Stimulated activated CD4-positive, alpha-beta T cell treated with anti-CD3 and anti-CD28 coated beads, Interleukin-15, amount 100 ng/mL, for 48 hours (primary cell): ENCODE measurements around the gene PNPLA7.
"Not testable (repeated sequence)": the region's sequence is repeated elsewhere in the genome, so short reads cannot be mapped to it uniquely, and the experiment has no call there.

Experiments
- DNase-seq, 2 donors: peaks; one replicate each; pipeline ENCODE4 v3.0.0-alpha.2; 2020; ENCODE audit warnings: low read depth in 2 of 2

PNPLA7 gene

DNA sequence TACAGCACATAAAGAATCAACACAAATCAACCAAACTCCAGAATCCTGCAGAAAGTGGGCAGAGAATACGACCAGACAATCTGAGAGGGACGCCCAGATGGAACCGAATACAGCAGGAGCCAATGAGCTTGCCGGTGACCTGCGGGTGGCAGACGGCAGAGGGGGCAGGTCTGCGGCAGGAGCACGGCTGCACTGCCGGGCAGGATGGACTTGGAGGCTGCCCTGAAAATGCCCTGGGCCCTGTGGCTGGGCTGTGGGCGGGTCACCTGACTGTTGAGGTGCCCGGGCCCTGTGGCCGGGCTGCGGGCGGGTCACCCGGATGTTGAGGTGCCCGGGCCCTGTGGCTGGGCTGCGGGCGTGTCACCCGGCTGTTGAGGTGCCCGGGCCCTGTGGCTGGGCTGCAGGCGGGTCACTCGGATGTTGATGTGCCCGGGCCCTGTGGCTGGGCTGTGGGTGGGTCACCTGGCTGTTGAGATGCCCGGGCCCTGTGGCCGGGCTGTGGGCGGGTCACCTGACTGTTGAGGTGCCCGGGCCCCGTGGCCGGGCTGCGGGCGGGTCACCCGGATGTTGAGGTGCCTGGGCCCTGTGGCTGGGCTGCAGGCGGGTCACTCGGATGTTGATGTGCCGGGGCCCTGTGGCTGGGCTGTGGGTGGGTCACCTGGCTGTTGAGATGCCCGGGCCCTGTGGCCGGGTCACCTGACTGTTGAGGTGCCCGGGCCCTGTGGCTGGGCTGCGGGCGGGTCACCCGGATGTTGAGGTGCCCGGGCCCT is 36.2 kb downstream of the PNPLA7 start:
- not testable (repeated sequence) for DNase-seq

DNA sequence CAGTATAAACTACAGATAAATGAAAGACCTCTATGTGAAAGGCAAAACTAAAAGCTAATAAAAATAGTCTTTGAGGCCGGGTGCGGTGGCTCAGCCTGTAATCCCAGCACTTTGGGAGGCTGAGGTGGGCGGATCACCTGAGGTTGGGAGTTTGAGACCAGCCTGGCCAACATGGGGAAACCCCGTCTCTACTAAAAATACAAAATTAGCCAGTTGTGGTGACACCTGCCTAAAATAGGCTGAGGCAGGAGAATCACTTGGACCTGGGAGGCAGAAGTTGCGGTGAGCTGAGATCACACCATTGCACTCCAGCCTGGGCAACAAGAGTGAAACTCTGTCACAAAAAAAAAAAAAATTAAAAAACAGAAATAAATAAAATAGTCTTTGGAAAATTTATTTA is 37.1 kb downstream of the PNPLA7 start:
- not testable (repeated sequence) for DNase-seq

DNA sequence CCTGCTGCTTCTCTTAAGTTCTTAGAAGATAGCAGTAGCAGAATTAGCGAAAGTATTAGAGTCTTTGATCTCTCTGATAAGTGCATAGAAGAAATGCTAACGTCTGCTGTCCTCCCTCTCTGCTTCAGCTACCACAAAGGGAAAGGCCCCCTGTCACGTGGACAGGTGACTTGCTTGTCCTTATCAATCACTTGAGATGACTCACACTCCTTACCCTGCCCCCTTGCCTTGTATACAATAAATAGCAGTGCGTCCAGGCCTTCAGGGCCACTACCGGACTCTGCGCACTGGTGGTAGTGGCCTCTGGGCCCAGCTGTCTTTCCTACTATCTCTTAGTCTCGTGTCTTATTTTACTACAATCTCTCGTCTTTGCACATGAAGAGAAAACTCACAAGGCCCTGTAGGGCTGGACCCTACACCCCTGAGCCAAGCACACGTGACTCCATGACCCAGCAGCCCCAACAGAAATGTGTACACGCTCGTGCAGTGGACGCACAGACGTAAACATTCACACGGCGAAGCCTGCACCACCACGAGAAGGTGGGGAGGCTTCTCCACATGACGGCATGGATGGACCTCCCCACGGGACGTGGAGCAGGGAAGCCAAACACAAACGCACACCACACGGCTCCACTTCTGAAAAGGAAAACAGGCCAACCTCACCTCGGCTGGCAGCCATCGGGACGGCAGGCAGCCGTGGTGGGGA is 38.3 kb downstream of the PNPLA7 start:
- no peak for DNase-seq

DNA sequence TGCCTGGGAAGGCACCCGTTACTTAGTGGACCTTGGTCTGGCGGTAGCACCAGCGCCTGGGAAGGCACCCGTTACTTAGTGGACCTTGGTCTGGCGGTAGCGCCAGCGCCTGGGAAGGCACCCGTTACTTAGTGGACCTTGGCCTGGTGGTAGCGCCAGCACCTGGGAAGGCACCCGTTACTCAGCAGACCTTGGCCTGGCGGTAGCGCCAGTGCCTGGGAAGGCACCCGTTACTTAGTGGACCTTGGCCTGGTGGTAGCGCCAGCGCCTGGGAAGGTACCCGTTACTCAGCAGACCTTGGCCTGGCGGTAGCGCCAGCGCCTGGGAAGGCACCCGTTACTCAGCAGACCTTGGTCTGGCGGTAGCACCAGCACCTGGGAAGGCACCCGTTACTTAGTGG is 39.1 kb downstream of the PNPLA7 start:
- not testable (repeated sequence) for DNase-seq

DNA sequence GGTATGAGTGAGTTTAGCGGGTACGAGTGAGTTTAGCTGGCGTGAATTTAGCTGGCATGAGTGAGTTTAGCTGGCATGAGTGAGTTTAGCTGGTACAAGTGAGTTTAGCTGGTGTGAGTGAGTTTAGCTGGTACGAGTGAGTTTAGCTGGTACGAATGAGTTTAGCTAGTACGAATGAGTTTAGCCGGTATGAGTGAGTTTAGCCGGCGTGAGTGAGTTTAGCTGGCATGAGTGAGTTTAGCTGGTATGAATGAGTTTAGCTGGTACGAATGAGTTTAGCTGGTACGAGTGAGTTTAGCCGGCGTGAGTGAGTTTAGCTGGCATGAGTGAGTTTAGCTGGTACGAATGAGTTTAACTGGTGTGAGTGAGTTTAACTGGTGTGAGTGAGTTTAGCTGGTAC is 41.0 kb downstream of the PNPLA7 start:
- DNase-seq = no peak

DNA sequence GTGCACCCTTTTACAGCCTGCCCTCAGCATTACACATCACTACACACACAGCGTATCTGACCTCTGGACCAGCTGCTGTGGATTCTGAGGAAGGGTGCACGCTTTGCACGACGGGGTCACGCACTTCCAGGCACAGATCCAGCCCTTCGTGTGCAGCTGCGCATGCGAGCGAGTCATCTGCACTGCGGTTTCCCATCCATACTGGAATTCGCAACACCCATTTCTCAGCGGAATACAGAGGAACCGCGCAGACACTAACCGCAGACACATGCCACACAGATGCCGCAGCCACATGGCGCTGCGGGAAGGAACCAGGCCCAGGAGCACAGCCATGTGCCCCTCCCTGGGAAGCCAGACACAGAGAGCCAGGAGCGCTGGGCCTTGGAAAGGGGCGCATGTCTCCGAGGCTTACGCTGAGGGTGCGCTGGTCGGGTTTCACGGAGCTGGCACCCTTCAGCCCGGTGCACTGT is 43.5 kb downstream of the PNPLA7 start:
- DNase-seq = no peak

DNA sequence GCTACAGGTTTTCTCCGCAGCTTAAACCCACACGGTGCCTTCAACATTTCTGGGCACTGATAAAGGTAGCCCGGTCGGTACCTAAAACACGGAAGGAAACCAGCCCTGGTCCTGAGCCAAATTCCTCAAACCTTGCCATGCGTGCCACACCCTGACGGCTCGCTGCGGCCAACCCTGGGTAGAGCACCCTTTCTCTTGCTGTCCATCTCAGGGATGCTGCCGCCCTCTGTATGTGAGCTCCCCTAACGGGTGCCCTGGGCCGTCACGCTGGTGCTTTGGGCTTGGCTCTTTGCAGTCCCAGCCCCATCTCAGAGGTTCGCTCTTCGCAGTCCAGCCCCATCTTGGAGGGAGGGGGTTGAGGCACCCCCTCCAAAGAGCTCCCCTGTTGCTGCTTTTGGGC is 43.9 kb downstream of the PNPLA7 start:
- no peak for DNase-seq

DNA sequence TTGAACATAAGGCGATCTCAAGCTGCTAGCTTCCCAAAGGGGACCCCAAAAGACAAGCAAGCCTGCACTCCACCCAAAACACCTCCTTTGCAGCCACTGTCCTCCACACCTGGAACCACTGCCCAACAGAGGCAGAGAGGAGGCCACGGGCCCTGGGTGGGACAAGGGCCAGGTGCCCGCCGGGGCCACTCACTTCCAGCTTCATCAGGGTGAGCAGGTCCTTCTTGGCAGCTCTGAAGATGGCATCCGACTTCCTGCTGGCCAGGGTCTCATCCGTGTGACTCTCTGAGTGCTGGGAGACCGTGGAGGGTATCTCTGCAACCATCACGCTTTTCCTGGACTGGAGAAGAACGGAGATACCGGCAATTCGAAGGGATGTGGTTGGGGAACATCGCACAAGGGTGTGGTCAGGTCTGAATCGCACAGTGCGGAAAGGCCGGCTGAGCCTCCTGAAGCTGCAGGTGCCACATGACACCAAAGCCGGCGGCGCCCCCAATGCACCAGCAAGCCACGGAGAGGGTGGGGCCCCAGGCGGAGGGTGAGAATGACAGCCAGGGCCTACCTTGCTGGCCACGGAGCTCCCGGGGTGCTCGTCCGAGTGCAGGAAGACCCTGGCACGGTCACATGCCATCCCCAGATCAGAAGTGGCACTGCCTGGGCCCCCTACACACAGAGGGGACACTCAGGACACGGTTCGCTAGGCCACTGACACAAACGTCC is 44.6 kb downstream of the PNPLA7 start:
- no peak for DNase-seq

DNA sequence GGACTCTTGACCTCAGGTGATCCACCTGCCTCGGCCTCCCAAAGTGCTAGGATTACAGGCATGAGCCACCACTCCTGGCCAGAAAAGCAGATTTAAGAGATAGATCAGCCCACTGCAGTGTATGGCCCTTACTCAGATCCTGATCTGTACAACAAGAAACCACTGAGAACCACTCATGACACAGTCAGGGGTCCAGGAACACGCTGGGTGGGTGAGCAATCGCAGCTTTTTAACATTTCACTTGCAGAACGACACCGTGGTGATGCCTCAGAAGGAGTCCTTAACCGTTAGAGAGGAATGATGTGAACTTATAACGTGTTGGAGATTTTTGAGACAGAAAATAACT is 45.8 kb downstream of the PNPLA7 start:
- no peak for DNase-seq

DNA sequence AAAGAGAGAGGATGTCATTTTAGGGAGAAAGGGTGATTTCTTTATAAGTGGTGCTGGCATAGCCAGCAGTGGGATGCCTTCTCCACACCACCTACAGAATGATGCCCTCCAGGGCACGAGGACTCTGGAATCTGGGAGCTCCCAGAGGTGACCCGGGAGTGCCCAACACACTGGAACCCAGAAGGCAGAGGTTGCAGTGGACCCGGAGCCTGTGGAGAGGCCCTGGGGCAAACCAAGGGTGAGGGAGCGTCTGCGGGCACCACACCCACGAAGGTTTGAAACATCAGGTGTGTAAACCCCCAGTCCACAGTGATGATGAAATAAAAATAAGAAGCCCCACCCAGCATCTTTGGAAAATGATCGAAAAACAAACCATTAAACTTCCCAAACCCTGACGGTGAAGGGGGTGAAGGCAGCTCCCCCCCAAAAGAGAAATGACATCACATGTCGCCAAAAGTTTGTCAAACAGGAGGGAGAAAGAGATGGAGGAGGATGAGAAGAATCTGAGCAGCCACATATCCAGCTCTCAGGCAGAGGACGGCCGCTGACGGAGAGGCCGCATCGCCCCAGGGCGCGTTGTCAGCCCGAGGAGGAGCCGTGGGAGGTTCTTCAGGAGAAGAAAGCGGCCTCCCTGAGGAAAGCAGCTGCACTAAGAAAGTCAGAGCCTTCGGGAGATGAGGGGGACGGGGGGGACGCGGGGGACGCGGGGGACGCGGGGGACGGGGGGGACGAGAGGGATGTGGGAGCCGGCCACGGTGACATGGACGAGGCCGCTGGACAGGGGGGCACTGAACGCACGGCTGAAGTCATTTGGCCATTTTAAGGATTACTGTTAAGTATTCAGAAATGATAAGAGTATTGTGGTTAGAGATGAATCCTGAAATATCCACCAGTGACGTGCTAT is 47.9 kb downstream of the PNPLA7 start:
- no peak for DNase-seq

DNA sequence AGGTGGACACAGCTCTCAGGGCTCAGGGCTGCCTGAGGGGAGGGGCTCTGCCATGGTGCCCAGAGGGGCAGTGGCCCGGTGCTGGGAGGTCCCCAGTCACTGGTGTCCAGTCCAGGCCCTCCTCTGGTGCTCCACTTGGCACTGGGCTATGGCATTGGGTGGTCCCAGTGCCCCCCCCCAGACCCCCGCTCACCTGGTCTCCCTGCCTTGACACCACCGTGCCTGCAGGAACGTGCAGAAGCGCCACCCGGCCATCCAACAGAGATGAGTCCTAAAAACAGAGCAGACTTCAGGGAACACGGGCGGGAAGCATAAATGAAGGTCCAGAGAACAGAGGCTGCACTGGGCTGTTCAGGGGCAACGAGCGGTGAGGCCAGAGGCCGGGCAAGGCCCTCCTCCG is 48.7 kb downstream of the PNPLA7 start:
- DNase-seq = no peak

DNA sequence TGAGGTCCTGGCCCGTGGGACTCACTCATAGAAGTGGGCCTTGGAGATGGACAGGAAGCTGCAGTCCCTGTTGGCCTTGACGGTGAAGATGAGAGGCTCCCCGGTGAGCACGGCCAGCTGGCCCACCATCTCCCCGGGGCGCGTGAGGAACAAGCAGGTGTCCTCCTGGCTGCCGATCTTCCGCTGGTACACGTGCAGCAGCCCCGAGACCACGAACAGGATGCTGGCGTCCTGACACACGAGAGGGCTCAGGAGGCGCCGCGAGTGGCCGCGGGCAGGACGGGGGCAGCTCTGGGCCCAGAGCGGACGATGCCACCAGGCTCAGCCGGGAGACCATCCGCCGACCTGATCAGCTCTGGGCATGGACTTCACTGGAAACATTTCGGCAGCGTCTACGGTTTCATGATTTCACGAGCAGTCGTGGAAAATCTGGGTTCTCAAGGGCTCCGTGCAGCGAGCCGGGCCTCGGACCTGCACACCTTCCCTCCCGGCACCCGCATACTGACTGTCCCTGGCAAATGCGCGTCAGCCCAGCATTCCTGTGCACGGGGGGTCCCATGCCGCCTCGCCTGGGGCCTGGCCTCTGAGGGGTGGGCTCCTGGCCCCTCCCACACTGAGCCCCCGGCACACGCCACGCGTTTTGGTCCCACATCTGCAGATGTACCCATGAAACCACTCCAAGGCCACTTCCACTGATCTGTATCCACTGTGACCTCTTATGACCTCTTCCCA is 49.4 kb downstream of the PNPLA7 start:
- DNase-seq = no peak

DNA sequence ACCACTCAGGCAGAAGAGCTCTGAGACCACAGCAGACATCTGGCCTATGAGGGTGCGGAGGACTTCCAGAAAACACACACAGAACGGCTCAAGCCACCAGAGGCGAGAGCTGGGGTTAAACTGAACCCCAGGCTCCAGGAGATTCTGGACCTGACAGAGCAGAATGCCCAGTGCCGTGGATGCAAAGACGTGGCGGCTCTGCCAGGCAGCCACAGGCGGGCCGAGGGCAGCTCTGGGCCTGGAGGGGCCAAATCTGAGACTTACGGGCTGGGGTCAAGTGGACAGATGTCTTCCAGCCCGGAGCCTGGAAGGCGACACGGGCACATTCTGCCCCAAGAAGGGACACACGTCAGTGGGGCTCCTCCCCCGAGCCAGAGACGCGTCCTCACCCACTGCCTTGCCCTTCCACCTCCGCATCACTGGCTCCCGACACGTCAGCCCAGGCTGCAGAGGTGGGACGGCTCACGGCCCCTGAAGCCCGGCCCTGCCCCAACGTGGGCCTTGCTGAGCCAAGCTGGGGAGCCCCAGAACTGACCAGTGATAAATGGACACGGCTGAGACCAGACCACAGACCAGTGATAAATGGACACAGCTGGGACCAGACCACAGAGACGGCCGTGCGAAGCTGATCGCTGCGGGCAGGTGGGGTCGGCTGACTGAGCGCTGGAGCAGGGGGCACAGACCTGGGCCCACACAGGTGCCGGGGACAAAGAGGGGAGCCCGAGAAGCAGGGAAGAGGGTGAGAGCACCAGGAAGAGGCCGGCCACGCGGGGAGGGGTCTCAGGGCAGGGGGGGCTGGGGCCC is 50.1 kb downstream of the PNPLA7 start:
- no peak for DNase-seq

DNA sequence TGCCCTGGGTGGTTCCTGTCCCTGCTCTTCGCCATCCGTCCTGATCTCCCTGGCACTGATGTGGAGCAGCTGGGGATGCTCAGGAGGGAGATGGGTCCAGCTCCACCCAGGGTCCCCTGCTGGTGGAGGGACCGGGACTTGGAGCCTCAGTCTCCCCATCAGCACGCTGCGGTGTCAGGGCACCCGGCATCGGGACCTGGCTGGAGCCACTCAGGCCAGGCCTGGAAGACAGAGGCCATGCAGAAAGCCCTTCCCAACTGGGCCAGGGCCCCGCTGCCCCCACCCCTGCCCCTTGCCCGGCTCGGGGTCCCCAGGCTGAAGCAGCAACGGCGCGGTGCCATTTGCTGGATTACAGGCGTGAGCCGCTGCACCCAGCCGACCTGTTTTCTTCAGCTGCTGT is 50.8 kb downstream of the PNPLA7 start:
- DNase-seq = no peak

DNA sequence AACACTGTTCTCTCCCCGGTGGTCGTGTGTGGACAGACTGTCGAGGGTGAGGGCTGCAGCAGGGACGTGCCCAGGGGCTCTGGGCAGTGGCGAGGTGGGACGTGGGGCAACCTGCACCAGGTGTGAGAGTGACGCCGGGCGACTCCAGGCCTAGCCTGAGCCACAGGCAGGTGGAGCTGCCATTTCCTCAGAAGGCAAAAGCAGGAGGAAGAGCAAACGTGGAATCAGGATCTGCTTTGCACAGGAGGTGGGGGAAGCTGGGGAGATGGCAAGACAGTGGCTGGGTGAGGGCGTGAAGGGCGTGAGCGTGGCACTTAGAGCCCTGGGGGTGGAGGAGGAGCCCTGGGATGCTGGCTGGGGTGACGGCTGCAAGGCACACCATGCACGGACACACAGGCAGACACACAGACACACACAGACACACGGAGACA is 51.5 kb downstream of the PNPLA7 start:
- DNase-seq = no peak

DNA sequence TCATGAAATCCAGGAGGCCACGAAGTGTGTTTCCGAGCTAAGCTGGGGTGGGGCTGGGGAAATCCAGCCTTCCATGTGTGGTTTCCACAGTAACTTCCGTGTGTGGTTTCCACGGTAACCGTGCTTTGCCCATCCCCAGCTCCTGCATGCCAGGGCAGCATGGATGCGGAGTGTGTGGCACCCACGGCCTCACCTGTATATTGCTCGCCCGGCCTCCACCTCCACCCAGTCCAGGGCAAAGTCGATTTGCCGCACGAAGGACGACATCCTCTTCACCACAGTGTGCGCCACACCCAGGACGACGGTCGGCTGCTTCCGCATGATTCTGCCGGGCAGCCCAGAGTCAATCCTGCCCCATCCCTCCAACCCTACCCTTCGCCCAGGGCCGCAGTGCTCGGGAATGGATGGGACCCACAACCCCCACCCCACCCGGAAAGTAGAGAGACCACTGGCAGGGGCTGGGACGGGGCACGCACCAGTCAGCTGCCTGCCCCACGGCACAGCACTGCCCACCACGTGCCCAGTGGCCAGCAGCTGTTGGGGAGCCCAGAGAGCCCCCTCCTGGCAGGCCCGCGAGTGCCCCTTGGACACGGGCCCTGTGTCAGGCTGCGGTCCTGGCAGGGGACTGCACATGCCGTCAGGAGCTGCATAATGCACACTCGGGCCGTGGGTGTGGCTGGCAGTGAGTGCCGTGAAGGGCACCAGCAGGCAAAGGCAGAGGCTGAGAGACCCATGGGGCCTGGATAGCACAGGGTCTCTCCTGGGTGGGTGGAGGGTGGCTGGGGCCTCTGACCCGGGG is 52.1 kb downstream of the PNPLA7 start:
- no peak for DNase-seq

DNA sequence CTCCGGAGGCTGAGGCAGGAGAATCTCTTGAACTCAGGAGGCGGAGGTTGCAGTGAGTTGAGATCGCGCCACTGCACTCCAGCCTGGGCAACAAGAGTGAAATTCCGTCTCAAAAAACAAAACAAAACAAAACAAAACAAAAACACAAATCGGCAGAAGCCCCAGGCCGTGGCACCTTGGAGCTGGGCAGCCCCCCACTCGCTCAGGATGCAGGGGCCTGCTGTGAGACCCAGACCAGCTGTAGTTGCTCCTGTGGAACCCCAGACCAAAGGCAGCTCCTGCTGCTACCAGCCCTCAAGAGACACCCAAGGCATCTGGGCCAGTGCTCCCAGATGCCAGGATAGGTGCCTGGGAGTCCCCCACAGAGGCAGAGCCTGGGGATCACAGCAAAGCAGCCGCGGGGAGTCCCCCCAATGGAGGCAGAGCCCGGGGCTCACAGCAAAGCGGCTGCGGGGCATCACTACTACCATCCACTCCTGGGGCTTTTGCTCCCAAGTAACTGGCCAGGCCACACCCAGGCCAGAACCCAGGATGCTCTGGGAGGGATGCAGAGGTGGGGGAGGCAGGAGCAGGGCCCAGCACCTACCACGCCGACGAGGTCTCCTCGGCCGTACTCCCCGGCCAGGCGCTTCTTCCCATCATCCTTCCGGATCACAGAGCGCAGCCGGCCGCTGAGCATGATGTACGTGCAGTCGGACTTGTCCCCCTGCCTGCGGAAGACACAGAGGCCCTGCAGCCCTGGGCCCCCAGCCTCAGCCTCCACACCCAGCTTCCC is 53.4 kb downstream of the PNPLA7 start:
- no peak for DNase-seq

DNA sequence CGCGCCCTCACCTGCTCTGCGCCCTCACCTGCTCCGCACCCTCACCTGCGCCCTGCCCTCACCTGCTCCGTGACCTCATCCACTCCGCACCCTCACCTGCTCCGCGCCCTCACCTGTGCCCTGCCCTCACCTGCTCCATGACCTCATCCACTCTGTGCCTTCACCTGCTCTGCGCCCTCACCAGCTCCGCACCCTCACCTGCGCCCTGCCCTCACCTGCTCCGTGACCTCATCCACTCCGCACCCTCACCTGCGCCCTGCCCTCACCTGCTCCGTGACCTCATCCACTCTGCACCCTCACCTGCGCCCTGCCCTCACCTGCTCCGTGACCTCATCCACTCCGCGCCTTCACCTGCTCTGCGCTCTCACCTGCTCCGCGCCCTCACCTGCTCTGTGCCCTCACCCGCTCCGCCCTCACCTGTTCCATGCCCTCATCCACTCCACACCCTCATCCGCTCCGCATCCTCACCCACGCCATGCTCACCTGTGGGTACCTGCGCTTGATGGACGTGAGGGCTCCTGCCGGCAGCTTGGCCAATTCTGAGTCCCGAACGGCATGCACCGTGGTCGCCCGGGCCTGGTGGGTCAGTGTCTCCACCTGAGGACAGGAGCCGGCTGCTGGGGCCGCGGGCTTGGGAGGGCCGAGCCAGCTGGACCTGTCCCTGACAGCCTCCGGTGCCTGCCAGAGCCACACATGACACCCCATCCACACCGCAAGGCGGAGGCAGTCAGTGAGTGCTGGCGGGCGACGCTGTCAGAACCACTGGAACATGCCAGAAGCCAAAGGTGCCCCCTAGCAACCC is 55.5 kb downstream of the PNPLA7 start:
- no peak for DNase-seq
